ENCODE data around the gene PNKD. TPM values are rescaled to one million over a fixed set of nuclear protein-coding genes. Genes with fewer than 3 reads are reported as not detected.

PNKD gene
- polyA plus RNA-seq, 2 of the 4 experiments (the other 2 are of a cell fraction): 46.2 to 51.7 TPM

GRCh38 chr2:218332288-218332687 is 62.0 kb downstream of the PNKD start:
- H3K9me3 ChIP-seq: no peaks in the 10 kb centered on the region
- DNase-seq (ENCODE audit: low read depth in 1 of 2, low spot score in 1 of 2): no peak
- no peaks in the 10 kb centered on the region for H3K4me1 ChIP-seq
- POLR2A ChIA-PET: no interaction called here
- peak overlapping the region in 1 of 2 experiments; percentile 21; a peak in 1 of 6 replicates for H3K27ac ChIP-seq
- 96% methylated on average over 1 of the region's 1 CpG for WGBS (ENCODE audit: missing lambda C conversion rate)
- peak; percentile 27 to 59; a peak in 4 of 6 replicates for ATAC-seq
- CTCF ChIA-PET: interaction anchor here (1.2 kb wide), 1 partner anchor 31 kb away, joined by 4 read pairs; no protein-coding TSS in a partner anchor
- TF ChIP-seq HOXB5 (CRISPR knock-in tag; IDR thresholded peaks at IDR 0.05) (no peak), EHF (CRISPR knock-in tag; IDR thresholded peaks at IDR 0.05) (no peak), USF2 (IDR thresholded peaks at IDR 0.05) (no peak), MAX (IDR thresholded peaks at IDR 0.05) (no peak), NPAS2 (CRISPR knock-in tag; IDR thresholded peaks at IDR 0.05; ENCODE audit: borderline replicate concordance) (no peak), POLR2A (IDR thresholded peaks at IDR 0.05; ENCODE audit: low read length) (no peak), RNF2 (IDR thresholded peaks at IDR 0.05; ENCODE audit: borderline replicate concordance, low read depth) (no peak), CTCF (IDR thresholded peaks at IDR 0.05) (no peak), HOXB13 (CRISPR knock-in tag; IDR thresholded peaks at IDR 0.05; ENCODE audit: low read depth) (no peak), ZNF302 (CRISPR knock-in tag; IDR thresholded peaks at IDR 0.05) (no peak), HEYL (CRISPR knock-in tag; IDR thresholded peaks at IDR 0.05) (no peak), SREBF2 (IDR thresholded peaks at IDR 0.05) (no peak), JUNB (IDR thresholded peaks at IDR 0.05) (no peak), HMGXB4 (CRISPR knock-in tag; IDR thresholded peaks at IDR 0.05; ENCODE audit: borderline replicate concordance) (no peak), CHD2 (IDR thresholded peaks at IDR 0.05; ENCODE audit: low read length, partially characterized antibody) (no peak), MAFK (IDR thresholded peaks at IDR 0.05; ENCODE audit: partially characterized antibody) (no peak), ELK1 (IDR thresholded peaks at IDR 0.05; ENCODE audit: low read depth, low read length) (no peak), NR3C1 (IDR thresholded peaks at IDR 0.05) (no peak), PHF8 (IDR thresholded peaks at IDR 0.05; ENCODE audit: borderline replicate concordance, low read depth) (no peak), RFX5 (IDR thresholded peaks at IDR 0.05) (no peak)
- H3K4me3 ChIP-seq: no peak overlapping the region
- no peak overlapping the region for H3K4me2 ChIP-seq
- FAIRE-seq: no peak

GRCh38 chr2:218332920-218333645 is 62.8 kb downstream of the PNKD start:
- POLR2A ChIA-PET: no interaction called here
- no peak for FAIRE-seq
- ATAC-seq: peak in 1 of 2 experiments; percentile 22; a peak in 1 of 6 replicates
- TF ChIP-seq E2F6 (IDR thresholded peaks at IDR 0.05; ENCODE audit: borderline replicate concordance, low read depth): no peak
- TF ChIP-seq RARB (CRISPR knock-in tag; IDR thresholded peaks at IDR 0.05): no peak
- TF ChIP-seq JUNB (IDR thresholded peaks at IDR 0.05): no peak
- TF ChIP-seq REST (IDR thresholded peaks at IDR 0.05): no peak
- TF ChIP-seq ZSCAN20 (CRISPR knock-in tag; IDR thresholded peaks at IDR 0.05): no peak
- TF ChIP-seq GATA3 (IDR thresholded peaks at IDR 0.05; ENCODE audit: borderline replicate concordance): no peak
- no peak for TF ChIP-seq CBX8 (IDR thresholded peaks at IDR 0.05)
- no peak for TF ChIP-seq POLR2A (IDR thresholded peaks at IDR 0.05; ENCODE audit: low read length)
- no peak for TF ChIP-seq FOXS1 (CRISPR knock-in tag; IDR thresholded peaks at IDR 0.05)
- no peak for TF ChIP-seq NPAS2 (CRISPR knock-in tag; IDR thresholded peaks at IDR 0.05; ENCODE audit: borderline replicate concordance)

More at GRCh38 chr2:218332920-218333645, 62.8 kb downstream of the PNKD start:
- 0 out of 6 replicates have a peak overlapping the region, but pooled peaks of 1 of the 2 experiments have one; percentile 21 for H3K27ac ChIP-seq
- H3K4me3 ChIP-seq: no peak overlapping the region
- no peak for DNase-seq (ENCODE audit: low read depth in 1 of 2, low spot score in 1 of 2)
- WGBS (ENCODE audit: missing lambda C conversion rate): 86% methylated on average over 16 of the region's 16 CpGs
- no peaks in the 10 kb centered on the region for H3K4me1 ChIP-seq
- no peaks in the 10 kb centered on the region for H3K9me3 ChIP-seq
- no peak overlapping the region for H3K4me2 ChIP-seq
- CTCF ChIA-PET: interaction anchor here (1.0 kb wide), 1 partner anchor 23 kb away, joined by 5 read pairs; the partner anchor contains the start of gene CATIP
